GM12891 (cell line): ENCODE measurements around the gene VAV2.

Experiments used
- POLR2A ChIP-seq: IDR thresholded peaks from 2 replicates; pipeline ENCODE4 v1.6.1; 2011; ENCODE audit warnings: low read depth, low read length, control low read depth
- POLR2AphosphoS5 ChIP-seq: IDR thresholded peaks from 2 replicates; pipeline ENCODE4 v1.6.1; 2011; ENCODE audit warnings: low read depth, low read length, control low read depth
- TAF1 ChIP-seq: IDR thresholded peaks from 2 replicates; pipeline ENCODE4 v1.6.1; 2011; ENCODE audit warnings: low read depth, low read length, control low read depth

- TF ChIP-seq POLR2A (no peak), POLR2AphosphoS5 (no peak), TAF1 (no peak)
These were observed 112.0 kb downstream of the VAV2 start for GRCh38 chr9:133880136-133880535.
